ENCODE data around the gene HSPB9. TPM values are rescaled to one million over a fixed set of nuclear protein-coding genes. Genes with fewer than 3 reads are reported as not detected.

HSPB9 gene
- total RNA-seq, 1 experiment from 2014 or later = not detected

- no TSS peak for BruUV-seq (replicated peaks)
Measured at GRCh38 chr17:42171831-42172230, 49.2 kb downstream of the HSPB9 start.

More at GRCh38 chr17:42171831-42172230, 49.2 kb downstream of the HSPB9 start:
- ChIA-PET CTCF (no interaction called here), POLR2A (no interaction called here), RAD21 (ENCODE audit: low non-redundant PET in 1 of 2, low total read pairs in 2 of 2, uncharacterized antibody in 2 of 2, unreplicated experiment in 2 of 2) (no interaction called here)
- Histone ChIP-seq H4K20me1 (ENCODE audit: insufficient read depth) (no peaks in the 10 kb centered on the region), H3K79me2 (ENCODE audit: insufficient read depth, low read length) (no peaks in the 10 kb centered on the region), H3K9me3 (ENCODE audit: control insufficient read depth in 1 of 2, insufficient read depth in 1 of 2, low read depth in 1 of 2, low read length in 2 of 2) (no peaks in the 10 kb centered on the region), H3K27me3 (ENCODE audit: insufficient read depth, low read length) (peaks cover 6% of the 10 kb centered on the region; the same call in 1 of the 2 replicates), H3K9me2 (ENCODE audit: insufficient read depth) (no peaks in the 10 kb centered on the region), H3K4me3 (replicated peaks in 1 of 2; ENCODE audit: low read depth in 1 of 2, low read length in 2 of 2) (no peak overlapping the region), H3K4me2 (ENCODE audit: low read length) (no peak overlapping the region), H3K27ac (ENCODE audit: low read depth, low read length) (no peak overlapping the region), H3K4me1 (ENCODE audit: control insufficient read depth in 1 of 2, insufficient read depth in 2 of 2, low read length in 2 of 2) (no peaks in the 10 kb centered on the region), H2AFZ (ENCODE audit: low read depth, low read length, poor library complexity, severe bottlenecking) (no peak overlapping the region), H3K9ac (ENCODE audit: low read length) (no peak overlapping the region), H3K36me3 (ENCODE audit: control insufficient read depth in 1 of 2, insufficient read depth in 2 of 2, low read length in 2 of 2) (no peaks in the 10 kb centered on the region)
- ATAC-seq (no peak), DNase-seq (ENCODE audit: low read depth, low spot score) (no peak)
- intact Hi-C loops (cut with micrococcal nuclease) = no loop called here
- TF ChIP-seq EZH2 (IDR thresholded peaks at IDR 0.05) = no peak
- TF ChIP-seq ELF1 (IDR thresholded peaks at IDR 0.05; ENCODE audit: borderline replicate concordance, low read depth) = no peak
- TF ChIP-seq RAD21 (IDR thresholded peaks at IDR 0.05; ENCODE audit: low read depth) = no peak
- TF ChIP-seq ZNF274 (IDR thresholded peaks at IDR 0.05; ENCODE audit: low read depth, low read length) = no peak
- TF ChIP-seq CBX3 (IDR thresholded peaks at IDR 0.05; ENCODE audit: low read depth) = no peak
- no peak for TF ChIP-seq POLR2AphosphoS5 (IDR thresholded peaks at IDR 0.05; ENCODE audit: low read depth, low read length)
- TF ChIP-seq SIN3A (IDR thresholded peaks at IDR 0.05; ENCODE audit: low read depth) = no peak
- TF ChIP-seq REST (IDR thresholded peaks at IDR 0.05; ENCODE audit: low read depth) = no peak
- TF ChIP-seq MAX (IDR thresholded peaks at IDR 0.05) = no peak
- TF ChIP-seq EZH2phosphoT487 (IDR thresholded peaks at IDR 0.05; ENCODE audit: borderline replicate concordance) = no peak
- TF ChIP-seq ZFX (IDR thresholded peaks at IDR 0.05) = no peak
- TF ChIP-seq YY1 (IDR thresholded peaks at IDR 0.05; ENCODE audit: extremely low read depth, insufficient replicate concordance, low read depth, low read length) = no peak
- TF ChIP-seq ATF3 (IDR thresholded peaks at IDR 0.05) = no peak
- no peak for TF ChIP-seq TCF7L2 (IDR thresholded peaks at IDR 0.05; ENCODE audit: borderline replicate concordance, extremely low read depth, insufficient read depth, insufficient read length)
- no peak for TF ChIP-seq ZBTB33 (IDR thresholded peaks at IDR 0.05; ENCODE audit: extremely low read depth, insufficient replicate concordance, low read length)
